Naive B cell (primary cell): ENCODE data around the gene EGFR. TPM values are rescaled to one million over a fixed set of nuclear protein-coding genes. Genes with fewer than 3 reads are reported as not detected.

Experiments used
- ATAC-seq, 2 donors: fragments of 150-1000 bp; cut with Tn5 transposase; 2 replicates each; pipeline ENCODE4 v1.10.0; 2021; ENCODE audit warnings: low read depth in 2 of 2, mild to moderate bottlenecking in 2 of 2, moderate library complexity in 2 of 2
- DNase-seq: peaks from one replicate; pipeline ENCODE4 v3.0.0; 2022
- H3K27ac Mint-ChIP-seq, 6 donors: one replicate each; pipeline ENCODE4 v1.8.0; 2020 to 2022; ENCODE audit warnings: mild to moderate bottlenecking in 6 of 6, mixed read lengths in 6 of 6, moderate library complexity in 5 of 6, inconsistent platforms in 2 of 6
- H3K27me3 Mint-ChIP-seq, 3 donors: one replicate each; pipeline ENCODE4 v1.8.0; 2021 to 2022; ENCODE audit warnings: mixed read lengths in 3 of 3, mild to moderate bottlenecking in 1 of 3
- H3K36me3 Mint-ChIP-seq, 2 donors: one replicate each; pipeline ENCODE4 v1.8.0; 2020 to 2022; ENCODE audit warnings: mixed read lengths in 2 of 2, inconsistent platforms in 1 of 2, mild to moderate bottlenecking in 1 of 2
- H3K4me1 Mint-ChIP-seq, 3 donors: one replicate each; pipeline ENCODE4 v1.8.0; 2020 to 2022; ENCODE audit warnings: mixed read lengths in 3 of 3, inconsistent platforms in 1 of 3, mild to moderate bottlenecking in 1 of 3, moderate library complexity in 1 of 3
- H3K4me3 Mint-ChIP-seq, 8 donors: one replicate each; pipeline ENCODE4 v1.8.0; 2020 to 2022; ENCODE audit warnings: mild to moderate bottlenecking in 8 of 8, mixed read lengths in 8 of 8, moderate library complexity in 8 of 8, inconsistent platforms in 2 of 8
- H3K9me3 Mint-ChIP-seq, 7 donors: one replicate each; pipeline ENCODE4 v1.8.0; 2020 to 2022; ENCODE audit warnings: mixed read lengths in 7 of 7, mild to moderate bottlenecking in 5 of 7, inconsistent platforms in 2 of 7, moderate library complexity in 1 of 7
- polyA plus RNA-seq, 6 donors: library from polyadenylated mRNA; unstranded; fragments of 300-500 nt; fragmentation: Illumina TruSeq; gene quantifications; one replicate each; pipeline ENCODE4 v1.2.3, GENCODE V29; 2021; ENCODE audit warnings: low read depth in 6 of 6

Gene EGFR
- polyA plus RNA-seq, 6 donors from 2014 or later, result not detected

GRCh38 chr7:55019691-55020465, 1.1 kb downstream of the EGFR start:
- Mint-ChIP-seq H3K4me3 (peak overlapping the region in 1 of 8 donors; percentile 24), H3K27me3 (peaks cover 34 to 75% (median 37%) of the 10 kb centered on the region in 3 donors)

DNA sequence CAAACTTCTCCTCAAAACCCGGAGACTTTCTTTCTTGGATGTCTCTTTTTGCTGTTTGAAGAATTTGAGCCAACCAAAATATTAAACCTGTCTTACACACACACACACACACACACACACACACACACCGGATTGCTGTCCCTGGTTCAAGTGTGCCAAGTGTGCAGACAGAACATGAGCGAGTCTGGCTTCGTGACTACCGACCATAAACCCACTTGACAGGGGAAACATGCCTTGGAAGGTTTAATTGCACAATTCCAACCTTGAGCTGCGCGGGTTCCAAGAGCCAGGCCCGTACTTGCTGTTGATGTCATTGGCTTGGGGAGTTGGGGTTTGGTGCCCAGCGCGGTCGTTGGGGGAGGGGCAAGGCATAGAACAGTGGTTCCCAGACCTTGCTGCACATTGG, 1.7 kb downstream of the EGFR start:
- Mint-ChIP-seq H3K4me3 (peak overlapping the region in 2 of 8 donors; percentile 15 to 51), H3K27me3 (peaks cover 33 to 73% (median 34%) of the 10 kb centered on the region in 3 donors), H3K27ac (no peak overlapping the region), H3K36me3 (no peaks in the 10 kb centered on the region), H3K4me1 (peaks cover 0 to 4% (median 3%) of the 10 kb centered on the region in 3 donors), H3K9me3 (peaks cover 0 to 9% (median 2%) of the 10 kb centered on the region in 7 donors)
- ATAC-seq, result no peak
- DNase-seq, result no peak

More at GRCh38 chr7:55019691-55020465, 1.1 kb downstream of the EGFR start:
- no peak for DNase-seq
- peaks cover 0 to 3% (median under 1%) of the 10 kb centered on the region in 3 donors for H3K4me1 Mint-ChIP-seq
- no peak for ATAC-seq
- H3K27ac Mint-ChIP-seq, result no peak overlapping the region
- peaks cover 0 to 9% (median 0%) of the 10 kb centered on the region in 7 donors for H3K9me3 Mint-ChIP-seq
- H3K36me3 Mint-ChIP-seq, result no peaks in the 10 kb centered on the region

DNA sequence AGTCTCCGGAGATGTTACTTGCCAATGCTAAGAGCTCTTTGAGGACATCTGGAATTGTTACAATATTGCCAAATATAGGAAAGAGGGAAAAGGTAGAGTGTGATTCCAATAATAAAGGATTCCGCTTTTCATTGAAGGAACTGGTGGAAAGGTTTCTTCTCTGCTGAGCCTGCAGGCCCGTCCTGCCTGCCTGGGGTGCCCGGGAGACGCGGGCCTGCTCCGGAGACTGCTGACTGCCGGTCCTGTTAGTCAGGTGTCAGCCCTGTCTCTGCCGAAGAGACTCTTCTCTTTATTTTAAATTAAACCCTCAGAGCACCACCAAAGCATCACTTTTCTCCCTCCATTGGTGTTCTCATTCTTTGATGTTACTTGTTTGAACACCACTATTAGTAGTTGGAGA, 2.2 kb downstream of the EGFR start:
- peaks cover 0 to 9% (median 2%) of the 10 kb centered on the region in 7 donors for H3K9me3 Mint-ChIP-seq
- H3K36me3 Mint-ChIP-seq, result no peaks in the 10 kb centered on the region
- ATAC-seq, result no peak
- no peak for DNase-seq
- peak overlapping the region in 2 of 8 donors; percentile 15 to 51 for H3K4me3 Mint-ChIP-seq
- H3K27me3 Mint-ChIP-seq, result peaks cover 30 to 68% (median 34%) of the 10 kb centered on the region in 3 donors
- H3K27ac Mint-ChIP-seq, result no peak overlapping the region
- H3K4me1 Mint-ChIP-seq, result peaks cover 0 to 4% (median 3%) of the 10 kb centered on the region in 3 donors

- Mint-ChIP-seq H3K27me3 (peaks cover 27 to 62% (median 29%) of the 10 kb centered on the region in 3 donors), H3K4me1 (peaks cover 0 to 4% (median 3%) of the 10 kb centered on the region in 3 donors), H3K27ac (no peak overlapping the region), H3K9me3 (peaks cover 0 to 9% (median 2%) of the 10 kb centered on the region in 7 donors), H3K4me3 (no peak overlapping the region), H3K36me3 (no peaks in the 10 kb centered on the region)
- DNase-seq (no peak), ATAC-seq (no peak)
Observed at GRCh38 chr7:55022002-55022985, 3.5 kb downstream of the EGFR start.

- DNase-seq (no peak), ATAC-seq (no peak)
- H3K27me3 Mint-ChIP-seq, result peaks cover 17 to 50% (median 19%) of the 10 kb centered on the region in 3 donors
- H3K36me3 Mint-ChIP-seq, result no peaks in the 10 kb centered on the region
- H3K4me3 Mint-ChIP-seq, result no peak overlapping the region
- H3K9me3 Mint-ChIP-seq, result peaks cover 0 to 9% (median 2%) of the 10 kb centered on the region in 7 donors
- H3K4me1 Mint-ChIP-seq, result peaks cover 0 to 4% (median 0%) of the 10 kb centered on the region in 3 donors
- no peak overlapping the region for H3K27ac Mint-ChIP-seq
Observed at GRCh38 chr7:55023841-55024505, 5.2 kb downstream of the EGFR start.

DNA sequence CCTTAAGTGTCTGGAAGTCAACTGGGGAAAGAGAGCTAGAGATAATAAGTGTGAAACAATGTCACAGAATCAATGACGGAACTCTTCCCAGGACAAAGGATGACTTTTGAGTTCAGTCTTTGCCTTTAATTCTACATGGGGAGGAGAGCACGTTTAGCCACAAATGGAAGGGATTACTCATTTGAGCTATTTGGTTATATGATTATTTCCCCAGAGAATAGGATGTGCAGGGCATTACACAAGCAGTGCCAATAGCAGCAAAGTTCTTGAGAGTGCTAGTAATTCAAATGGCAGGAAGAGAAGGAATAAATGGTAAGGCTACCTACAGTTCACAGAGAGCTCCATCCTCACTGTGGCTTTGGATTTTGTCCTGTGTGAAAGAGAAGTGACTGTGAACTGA, 6.0 kb downstream of the EGFR start:
- ATAC-seq (no peak), DNase-seq (no peak)
- Mint-ChIP-seq H3K27me3 (peaks cover 17 to 50% (median 19%) of the 10 kb centered on the region in 3 donors), H3K9me3 (peaks cover 0 to 9% (median 2%) of the 10 kb centered on the region in 7 donors), H3K4me1 (peaks cover 0 to 4% (median 0%) of the 10 kb centered on the region in 3 donors), H3K36me3 (no peaks in the 10 kb centered on the region), H3K27ac (no peak overlapping the region), H3K4me3 (no peak overlapping the region)

GRCh38 chr7:55026086-55026790, 7.4 kb downstream of the EGFR start:
- H3K27ac Mint-ChIP-seq, result no peak overlapping the region
- no peaks in the 10 kb centered on the region for H3K36me3 Mint-ChIP-seq

DNA sequence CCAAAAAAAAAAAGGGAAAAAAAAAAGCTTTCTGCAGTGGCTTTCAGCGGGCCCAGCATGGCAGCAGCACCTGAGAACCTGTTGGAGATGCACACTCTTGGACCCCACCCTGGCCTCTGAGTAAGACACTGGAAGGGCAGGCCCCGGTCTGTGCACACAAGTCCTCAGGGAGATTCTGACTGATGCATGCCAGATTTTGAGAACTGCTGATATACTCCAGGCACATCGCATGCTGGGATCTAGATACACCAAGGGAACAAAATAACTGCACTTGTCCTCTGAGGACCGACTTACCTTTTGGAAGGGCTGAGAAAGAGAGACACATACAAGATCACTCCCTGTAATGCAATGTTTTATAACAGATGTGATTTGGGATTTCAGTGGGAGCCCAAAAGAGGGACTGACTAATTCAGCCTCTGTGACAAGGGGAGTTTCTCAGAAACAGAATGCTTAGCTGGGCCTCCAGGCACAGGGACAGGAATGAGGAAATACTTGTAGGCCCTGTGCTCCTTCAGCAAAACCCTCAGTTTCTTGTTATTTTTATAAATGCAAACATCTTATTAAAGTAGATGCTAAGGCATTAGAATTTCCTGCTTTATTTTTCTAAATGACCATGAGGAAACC, 8.2 kb downstream of the EGFR start:
- H3K4me1 Mint-ChIP-seq, result peaks cover 0 to 4% (median 0%) of the 10 kb centered on the region in 3 donors

More at GRCh38 chr7:55026086-55026790, 7.4 kb downstream of the EGFR start:
- peaks cover 0 to 4% (median 0%) of the 10 kb centered on the region in 3 donors for H3K4me1 Mint-ChIP-seq
- DNase-seq, result no peak
- H3K4me3 Mint-ChIP-seq, result no peak overlapping the region
- peaks cover 13 to 40% (median 18%) of the 10 kb centered on the region in 3 donors for H3K27me3 Mint-ChIP-seq
- ATAC-seq, result no peak
- H3K9me3 Mint-ChIP-seq, result peaks cover 0 to 5% (median 1%) of the 10 kb centered on the region in 7 donors

DNA sequence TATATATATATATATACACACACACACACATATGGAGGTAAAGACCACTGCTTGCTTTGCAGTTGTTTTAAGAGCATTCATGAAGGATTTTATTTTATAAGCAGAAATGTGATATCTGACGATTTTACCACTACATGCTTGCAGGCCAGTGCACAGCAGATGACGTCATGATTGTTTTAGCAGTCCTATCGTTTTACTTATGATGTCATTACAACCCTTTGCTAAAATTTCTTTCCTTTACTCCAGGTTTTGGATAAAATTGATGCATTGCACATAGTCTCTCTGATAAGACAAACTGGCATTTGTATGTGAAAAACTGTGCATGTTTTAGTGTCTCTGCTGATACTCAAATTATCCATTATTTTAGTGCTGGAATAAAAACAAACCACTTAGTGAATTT, 9.2 kb downstream of the EGFR start:
- Mint-ChIP-seq H3K36me3 (no peaks in the 10 kb centered on the region), H3K9me3 (peaks cover 0 to 2% (median 0%) of the 10 kb centered on the region in 7 donors), H3K27me3 (peaks cover 6 to 23% (median 8%) of the 10 kb centered on the region in 3 donors), H3K4me1 (peaks cover 0 to 4% (median 0%) of the 10 kb centered on the region in 3 donors), H3K27ac (no peak overlapping the region), H3K4me3 (no peak overlapping the region)
- ATAC-seq, result no peak
- DNase-seq, result no peak

More for the DNA sequence above, 8.2 kb downstream of the EGFR start:
- H3K9me3 Mint-ChIP-seq, result peaks cover 0 to 2% (median 0%) of the 10 kb centered on the region in 7 donors
- peaks cover 8 to 32% (median 10%) of the 10 kb centered on the region in 3 donors for H3K27me3 Mint-ChIP-seq
- no peak for ATAC-seq
- no peak overlapping the region for H3K27ac Mint-ChIP-seq
- DNase-seq, result no peak
- H3K36me3 Mint-ChIP-seq, result no peaks in the 10 kb centered on the region
- no peak overlapping the region for H3K4me3 Mint-ChIP-seq

GRCh38 chr7:55030314-55030713, 11.5 kb downstream of the EGFR start:
- H3K36me3 Mint-ChIP-seq, result no peaks in the 10 kb centered on the region
- no peak overlapping the region for H3K27ac Mint-ChIP-seq
- H3K4me1 Mint-ChIP-seq, result no peaks in the 10 kb centered on the region
- DNase-seq, result no peak
- H3K27me3 Mint-ChIP-seq, result peaks cover 5 to 17% (median 7%) of the 10 kb centered on the region in 3 donors
- H3K4me3 Mint-ChIP-seq, result no peak overlapping the region
- ATAC-seq, result no peak
- peaks cover 0 to 5% (median 0%) of the 10 kb centered on the region in 7 donors for H3K9me3 Mint-ChIP-seq

- Mint-ChIP-seq H3K27ac (no peak overlapping the region), H3K27me3 (peaks cover 5 to 23% (median 6%) of the 10 kb centered on the region in 3 donors), H3K4me1 (no peaks in the 10 kb centered on the region), H3K36me3 (no peaks in the 10 kb centered on the region), H3K9me3 (peaks cover 0 to 5% (median 1%) of the 10 kb centered on the region in 7 donors), H3K4me3 (no peak overlapping the region)
- DNase-seq, result no peak
- ATAC-seq, result no peak
Observed at GRCh38 chr7:55031075-55031474, 12.3 kb downstream of the EGFR start.
